ENCODE measurements around the gene HDAC6. TPM values are rescaled to one million over a fixed set of nuclear protein-coding genes. Genes with fewer than 3 reads are reported as not detected.

Gene HDAC6
- polyA plus RNA-seq, 5 donors = 146 to 175 (median 168) TPM

GRCh38 chrX:48787505-48788443 is 14.1 kb upstream of the HDAC6 start:
- no peak for DNase-seq

GRCh38 chrX:48789366-48790220 is 12.3 kb upstream of the HDAC6 start:
- DNase-seq = no peak

- no peak for DNase-seq
Measured at GRCh38 chrX:48790477-48790876, 11.4 kb upstream of the HDAC6 start.

GRCh38 chrX:48791063-48791820 is 10.6 kb upstream of the HDAC6 start:
- DNase-seq = no peak

GRCh38 chrX:48792219-48792618 is 9.6 kb upstream of the HDAC6 start:
- DNase-seq = no peak

GRCh38 chrX:48793935-48794334 is 7.9 kb upstream of the HDAC6 start:
- no peak for DNase-seq

GRCh38 chrX:48794340-48794910 is 7.4 kb upstream of the HDAC6 start:
- DNase-seq = no peak

- no peak for DNase-seq
Measured at GRCh38 chrX:48794911-48795515, 6.9 kb upstream of the HDAC6 start.

GRCh38 chrX:48798318-48798717 is 3.5 kb upstream of the HDAC6 start:
- DNase-seq = no peak

- no peak for DNase-seq
Measured at GRCh38 chrX:48800574-48801279, 1.1 kb upstream of the HDAC6 start.

- DNase-seq = peak; percentile 67 to 76
Measured at GRCh38 chrX:48802089-48802904, 430 bp downstream of the HDAC6 start.

- DNase-seq = no peak
Measured at GRCh38 chrX:48802905-48803200, 986 bp downstream of the HDAC6 start.

- no peak for DNase-seq
Measured at GRCh38 chrX:48806081-48806480, 4.2 kb downstream of the HDAC6 start.

- no peak for DNase-seq
Measured at GRCh38 chrX:48813644-48814043, 11.8 kb downstream of the HDAC6 start.

GRCh38 chrX:48814722-48815121 is 12.9 kb downstream of the HDAC6 start:
- no peak for DNase-seq

GRCh38 chrX:48815266-48815665 is 13.4 kb downstream of the HDAC6 start:
- no peak for DNase-seq

- DNase-seq = no peak
Measured at GRCh38 chrX:48816014-48816810, 14.3 kb downstream of the HDAC6 start.

- no peak for DNase-seq
Measured at GRCh38 chrX:48818098-48818497, 16.2 kb downstream of the HDAC6 start.

- no peak for DNase-seq
Measured at GRCh38 chrX:48818866-48819265, 17.0 kb downstream of the HDAC6 start.

All from right lung (tissue), 5 donors.